ENCODE results near the gene ASPRV1.

Gene ASPRV1

GRCh38 chr2:69937968-69938367 is 23.5 kb downstream of the ASPRV1 start:
- DNase-seq, result no peak

DNA sequence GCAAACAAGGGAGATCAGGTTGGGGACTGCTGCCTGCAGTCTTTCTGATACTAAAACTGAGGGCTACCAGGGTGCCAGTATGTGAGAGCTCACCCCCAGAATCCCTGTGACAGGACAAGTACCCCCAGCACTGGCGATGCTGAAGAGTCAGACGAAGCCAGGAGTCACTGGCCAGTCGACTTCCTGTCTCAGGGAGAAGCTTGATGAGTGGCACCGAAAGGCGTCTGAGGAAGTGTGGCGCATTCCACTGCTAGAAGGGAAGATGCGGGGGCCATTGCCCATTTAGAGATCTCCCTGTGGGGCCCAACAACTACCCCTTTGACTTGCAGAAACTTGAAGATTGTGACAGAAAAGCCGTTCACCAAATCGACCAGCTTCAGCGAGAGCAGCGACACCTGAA is 24.5 kb downstream of the ASPRV1 start:
- DNase-seq, result no peak

GRCh38 chr2:69935011-69935410 is 26.4 kb downstream of the ASPRV1 start:
- DNase-seq, result no peak

- DNase-seq, result no peak
Observed at GRCh38 chr2:69934614-69934908, 26.9 kb downstream of the ASPRV1 start.

DNA sequence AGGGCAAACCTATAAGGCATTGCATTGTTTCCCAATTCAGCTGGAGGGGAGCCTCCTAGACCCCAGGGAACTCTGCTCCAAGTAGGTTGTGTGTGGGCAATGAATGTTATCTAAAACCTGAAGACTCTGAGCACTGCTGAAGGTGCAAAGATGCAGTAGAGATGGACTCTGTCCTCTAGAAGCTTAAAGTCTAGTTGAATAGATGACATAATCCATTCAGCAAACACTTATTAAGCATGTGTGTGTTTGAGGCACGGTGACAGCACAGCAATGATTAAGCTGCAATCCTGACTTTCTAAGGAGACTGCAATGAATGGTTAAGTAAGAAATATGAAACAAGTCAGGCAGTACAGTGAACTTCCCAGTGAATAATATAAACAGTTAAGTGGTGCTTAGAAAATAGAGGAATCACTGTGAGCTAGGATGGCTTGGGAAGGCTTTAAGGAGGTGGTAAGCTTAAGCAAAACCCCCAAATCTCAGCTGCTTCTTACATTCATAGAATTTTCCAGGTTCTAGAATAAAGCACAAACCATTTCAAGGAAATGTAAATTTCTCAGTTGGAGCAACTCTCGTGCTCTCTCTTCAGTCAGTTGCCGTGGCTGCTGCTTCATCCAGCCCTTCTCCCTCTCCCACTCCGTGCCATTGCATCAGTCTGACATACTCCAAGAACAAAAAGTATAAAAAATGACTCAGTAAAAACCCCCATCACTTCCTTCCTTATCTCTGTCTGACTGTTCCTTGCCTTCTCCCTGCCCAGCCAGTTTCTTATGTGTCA is 27.4 kb downstream of the ASPRV1 start:
- DNase-seq, result no peak

- DNase-seq, result no peak
Observed at GRCh38 chr2:69933254-69933828, 28.1 kb downstream of the ASPRV1 start.

DNA sequence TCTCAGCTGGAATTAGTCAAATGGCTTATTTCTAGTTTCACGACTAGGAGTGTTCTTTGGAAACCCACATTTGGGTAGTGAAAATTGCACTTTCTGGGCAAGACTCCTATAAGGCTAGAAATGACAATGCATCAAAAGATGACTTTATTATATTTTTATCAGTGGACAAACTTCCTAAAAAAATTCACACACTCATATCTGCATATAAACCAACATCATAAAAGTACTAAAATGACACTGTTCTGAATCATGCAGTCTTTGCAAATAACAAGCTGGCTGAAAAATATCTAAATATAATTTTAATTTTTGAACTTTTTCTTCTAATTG is 28.9 kb downstream of the ASPRV1 start:
- DNase-seq, result no peak

GRCh38 chr2:69931832-69932595 is 29.4 kb downstream of the ASPRV1 start:
- DNase-seq, result no peak

- DNase-seq, result no peak
Observed at GRCh38 chr2:69926849-69927515, 34.4 kb downstream of the ASPRV1 start.

DNA sequence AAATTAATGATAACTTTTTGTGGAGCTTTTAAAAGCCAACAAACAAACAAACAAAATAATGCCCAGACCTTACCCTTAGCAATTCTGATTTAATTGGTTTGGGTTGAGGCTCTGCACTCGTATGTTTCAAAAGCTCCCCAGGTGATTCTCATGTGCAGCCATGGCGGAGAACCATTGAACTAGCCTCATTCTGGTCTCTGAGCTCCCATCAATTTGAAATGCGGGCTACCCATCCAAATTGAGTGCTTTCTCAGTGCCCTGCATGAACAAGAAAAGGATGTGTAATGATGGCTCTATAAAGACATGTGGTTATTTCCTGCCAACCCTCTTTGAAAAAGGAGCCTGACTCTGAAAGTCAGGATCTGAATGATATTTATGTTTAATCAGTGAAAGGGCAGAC is 38.3 kb downstream of the ASPRV1 start:
- no peak for DNase-seq

DNA sequence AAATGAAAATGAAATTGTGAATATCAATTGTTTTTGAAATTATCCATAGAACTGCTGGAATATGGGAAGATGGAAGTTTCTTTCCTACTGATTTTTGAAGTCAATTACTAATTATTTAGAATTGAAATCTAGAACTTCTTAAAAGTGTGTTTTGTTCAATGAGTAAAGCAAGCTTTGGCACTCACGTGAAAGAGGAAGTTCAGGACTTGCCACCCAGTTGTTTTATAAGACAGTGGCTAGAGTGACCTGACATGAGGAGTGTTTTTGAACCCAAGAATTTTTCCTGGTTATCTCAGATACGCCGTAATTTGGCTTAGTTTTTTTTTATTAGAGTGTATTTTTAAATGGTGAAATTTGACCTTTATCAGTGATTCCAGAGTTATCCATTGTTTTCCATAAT is 43.0 kb downstream of the ASPRV1 start:
- DNase-seq, result no peak

DNA sequence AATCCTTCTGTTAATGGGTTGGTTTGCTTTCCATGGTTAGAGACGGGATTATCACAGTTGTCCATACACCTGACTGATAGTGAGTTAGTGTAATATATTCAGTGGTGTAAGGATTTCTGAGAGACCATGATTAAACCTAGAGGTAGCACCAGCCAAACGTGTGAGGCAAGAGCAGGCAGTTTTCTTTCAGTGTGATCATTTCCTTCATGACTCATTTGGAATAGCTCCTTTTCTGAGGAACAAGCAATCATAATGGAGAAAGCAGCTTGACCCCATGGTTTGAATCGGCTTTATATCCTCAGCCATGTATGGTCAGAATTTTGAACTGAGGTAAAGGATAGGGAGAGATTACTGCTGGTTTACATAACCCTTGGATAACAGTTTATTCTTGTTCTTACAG is 43.6 kb downstream of the ASPRV1 start:
- no peak for DNase-seq

GRCh38 chr2:69916106-69916505 is 45.3 kb downstream of the ASPRV1 start:
- no peak for DNase-seq

- DNase-seq, result peak; percentile 24
Observed at GRCh38 chr2:69914950-69915945, 46.2 kb downstream of the ASPRV1 start, which contains the start of gene MXD1. Gene MXD1 (plus strand): TSS chr2:69915109. CDS start chr2:69915331, 222 bp downstream.

DNA sequence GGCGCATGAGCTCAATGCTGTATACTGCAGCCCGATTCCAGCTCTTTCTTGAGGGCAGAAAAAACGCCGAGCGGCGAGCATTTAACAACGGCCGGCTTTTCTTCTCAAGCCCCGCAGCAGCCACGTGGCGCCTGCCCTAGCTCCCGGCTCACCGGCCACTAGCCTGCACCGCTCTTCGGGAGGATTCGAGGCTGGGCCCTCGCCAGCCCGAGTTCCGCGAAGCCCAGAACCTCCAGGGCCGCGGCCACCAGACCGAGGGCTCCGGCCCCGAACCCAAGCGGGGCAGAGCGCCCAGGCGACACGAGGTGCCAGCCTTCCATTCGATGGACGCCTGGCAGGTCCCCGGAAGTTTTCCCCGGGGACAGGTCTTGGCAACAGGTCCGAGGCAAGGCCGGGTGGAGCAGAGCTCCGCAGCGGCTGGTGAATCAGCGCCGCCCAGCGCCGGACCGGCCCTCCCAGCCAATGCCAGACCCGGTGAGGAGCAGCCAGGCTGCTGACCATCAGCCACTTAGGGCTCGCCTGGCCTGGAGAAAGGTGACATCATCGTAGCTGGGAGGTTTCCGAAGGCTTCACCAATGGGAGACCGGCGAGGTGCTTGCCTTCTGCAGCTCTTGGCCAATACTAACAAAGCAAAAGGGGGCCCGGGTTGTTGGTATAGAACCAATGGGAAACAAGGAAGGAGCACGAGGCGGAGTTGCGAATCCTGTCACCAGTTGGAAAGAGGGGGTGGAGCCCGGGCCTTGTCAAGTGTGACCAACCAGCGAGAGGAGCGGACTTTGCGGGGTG is 47.1 kb downstream of the ASPRV1 start:
- DNase-seq, result peak; percentile 100

- peak; percentile 65 for DNase-seq
Observed at GRCh38 chr2:69911985-69912563, 49.4 kb downstream of the ASPRV1 start.
